HepG2 (cell line): ENCODE results near the gene KCNAB1. TPM values are rescaled to one million over a fixed set of nuclear protein-coding genes. Genes with fewer than 3 reads are reported as not detected.

Experiments
- ATAC-seq: fragments of 200-7000 bp; cut with Tn5 transposase; 3 replicates; pipeline ENCODE4 v1.9.1; 2020; ENCODE audit warnings: mild to moderate bottlenecking, moderate library complexity
- BruUV-seq: library from RNA; stranded (reverse); fragments of 400-500 nt; replicated peaks from 2 replicates; lab custom pipeline; 2021; lab: Mats Ljungman, UMichigan
- CTCF ChIA-PET: fragments of 300-600 bp; formaldehyde crosslinking; extraction: SDS; loops from one replicate; lab custom pipeline; 2021; ENCODE audit warnings: low total read pairs, inconsistent platforms, low intra/inter-chr PET ratio; lab: Yijun Ruan, JAX
- POLR2A ChIA-PET: fragments of 350-600 bp; sonication (Branson Sonifier 250); formaldehyde crosslinking; loops from one replicate; lab custom pipeline; 2020; ENCODE audit warnings: antibody characterized with exemption, inconsistent platforms; lab: Yijun Ruan, JAX
- DNase-seq: peaks from one replicate; pipeline ENCODE4 v3.0.0-alpha.2; 2015; ENCODE audit warnings: low spot score
- FAIRE-seq: peaks from 3 replicates; lab custom pipeline; 2011; peaks lifted over from hg19 to GRCh38; lab: Jason Lieb, UNC
- H2AFZ ChIP-seq: one replicate; pipeline ENCODE4 v1.6.1; 2011; ENCODE audit warnings: low read length, inconsistent platforms
- H3K27ac ChIP-seq: fragments of 300-600 bp; 3 replicates; pipeline ENCODE4 v1.8.0; 2011; ENCODE audit warnings: mixed run types, mild to moderate bottlenecking, mixed read lengths, low read length, inconsistent platforms; ENCODE audit not compliant: insufficient read depth; ENCODE audit errors: extremely low read length
- H3K27me3 ChIP-seq, 2 experiments: fragments of 200-600 bp in 1 of 2; 2 replicates in 1 of 2; 3 replicates in 1 of 2; pipeline versions ENCODE4 v1.6.0 to v1.8.0; 2011; ENCODE audit warnings: low read length in 2 of 2, mild to moderate bottlenecking in 2 of 2, moderate library complexity in 2 of 2, inconsistent platforms in 1 of 2; ENCODE audit not compliant: insufficient read depth in 2 of 2, control insufficient read depth in 1 of 2
- H3K36me3 ChIP-seq, 2 experiments: fragments of 200-600 bp in 1 of 2; replicated peaks in 1 of 2; 2 replicates in 1 of 2; 3 replicates in 1 of 2; pipeline versions ENCODE4 v1.5.1 to v1.8.0; 2011; ENCODE audit warnings: low read length in 2 of 2, inconsistent platforms in 1 of 2; ENCODE audit not compliant: insufficient read depth in 2 of 2, control insufficient read depth in 1 of 2
- H3K4me1 ChIP-seq: 2 replicates; pipeline ENCODE4 v1.5.1; 2012; ENCODE audit warnings: low read length, inconsistent platforms; ENCODE audit not compliant: insufficient read depth
- H3K4me2 ChIP-seq: 2 replicates; pipeline ENCODE4 v1.6.0; 2011; ENCODE audit warnings: low read depth, low read length, inconsistent platforms
- H3K4me3 ChIP-seq, 3 experiments: fragments of 200-600 bp in 1 of 3; sonication (generic), shearing (Covaris generic) in 1 of 3; replicated peaks in 1 of 3; 2 replicates each; pipeline ENCODE4 v1.5.1; 2011 to 2016; ENCODE audit warnings: low read length in 3 of 3, inconsistent platforms in 2 of 3, low read depth in 2 of 3, mild to moderate bottlenecking in 2 of 3, control low read depth in 1 of 3, mixed read lengths in 1 of 3; ENCODE audit not compliant: insufficient read depth in 1 of 3
- H3K79me2 ChIP-seq: one replicate; pipeline ENCODE4 v1.6.1; 2011; ENCODE audit warnings: low read length, inconsistent platforms; ENCODE audit not compliant: insufficient read depth
- H3K9ac ChIP-seq: 2 replicates; pipeline ENCODE4 v1.6.0; 2011; ENCODE audit warnings: mild to moderate bottlenecking, low read depth, low read length, inconsistent platforms; ENCODE audit not compliant: insufficient read depth
- H3K9me3 ChIP-seq: 2 replicates; pipeline ENCODE4 v1.5.1; 2012; ENCODE audit warnings: mild to moderate bottlenecking, low read length
- H4K20me1 ChIP-seq: 2 replicates; pipeline ENCODE4 v1.6.0; 2011; ENCODE audit warnings: inconsistent platforms, mild to moderate bottlenecking, low read length, moderate library complexity; ENCODE audit not compliant: insufficient read depth
- MTA1 ChIP-seq: sonication (generic); formaldehyde crosslinking; IDR thresholded peaks from 2 replicates; pipeline ENCODE4 v1.4.0; 2020; ENCODE audit warnings: missing genetic modification reagents, mild to moderate bottlenecking, borderline replicate concordance
- NFE2L1 ChIP-seq: sonication (generic); formaldehyde crosslinking; IDR thresholded peaks from 2 replicates; pipeline ENCODE4 v1.4.0; 2020; ENCODE audit warnings: missing genetic modification reagents, mild to moderate bottlenecking, borderline replicate concordance
- PATZ1 ChIP-seq: sonication (generic); formaldehyde crosslinking; IDR thresholded peaks from 2 replicates; pipeline ENCODE4 v1.4.0; 2020; ENCODE audit warnings: missing genetic modification reagents
- ZBTB1 ChIP-seq: sonication (generic); formaldehyde crosslinking; IDR thresholded peaks from 2 replicates; pipeline ENCODE4 v1.4.0; 2020; ENCODE audit warnings: missing genetic modification reagents, borderline replicate concordance
- WGBS: methylation state at CpG from one replicate; pipeline ENCODE4 v1.1.6; 2017; ENCODE audit warnings: low lambda C conversion rate; 5-methylcytosine and 5-hydroxymethylcytosine counted together
- in situ Hi-C: cut with HindIII; loops from 2 replicates; pipeline ENCODE4 v1.10.0; 2017; ENCODE audit warnings: low pct_unique_long_range_greater_than_20kb; ENCODE audit not compliant: extremely low pct_ligation_motif_present
- intact Hi-C: fragments of 100-400 bp; cut with micrococcal nuclease; formaldehyde crosslinking; loops from one replicate; pipeline ENCODE4 v1.10.0; 2022; ENCODE audit not compliant: unreplicated experiment
- polyA plus RNA-seq, 8 experiments: library from polyadenylated mRNA; depleted of rRNA in 3 of 8; stranded (reverse) in 7 of 8; unstranded in 1 of 8; fragments of >200 nt; fragmentation: Illumina TruSeq in 4 of 8; extraction: Trizol in 4 of 8; gene quantifications; 2 replicates each; pipeline versions ENCODE4 v1.2.1 to v1.2.3, GENCODE V29; 2011 to 2016; ENCODE audit warnings: low read depth in 4 of 8, missing spikeins in 1 of 8, mixed read lengths in 1 of 8; ENCODE audit not compliant: insufficient read depth in 1 of 8
- total RNA-seq, 5 experiments: library from RNA; depleted of rRNA; stranded (reverse); fragments of >200 nt; fragmentation: Illumina TruSeq; extraction: Trizol; gene quantifications; 2 replicates each; pipeline ENCODE4 v1.2.3, GENCODE V29; 2016; ENCODE audit warnings: low read depth in 1 of 5
- TF ChIP-seq, protein P1 (sequence below): sonication (generic); formaldehyde crosslinking; IDR thresholded peaks from 2 replicates; pipeline ENCODE4 v1.5.0; 2020; ENCODE audit warnings: mild to moderate bottlenecking, missing genetic modification reagents

Gene KCNAB1
- total and polyA plus RNA-seq, 2 of the 13 experiments (the other 11 are each of a cell fraction or from before 2014, with no cell fraction given) = not detected

DNA sequence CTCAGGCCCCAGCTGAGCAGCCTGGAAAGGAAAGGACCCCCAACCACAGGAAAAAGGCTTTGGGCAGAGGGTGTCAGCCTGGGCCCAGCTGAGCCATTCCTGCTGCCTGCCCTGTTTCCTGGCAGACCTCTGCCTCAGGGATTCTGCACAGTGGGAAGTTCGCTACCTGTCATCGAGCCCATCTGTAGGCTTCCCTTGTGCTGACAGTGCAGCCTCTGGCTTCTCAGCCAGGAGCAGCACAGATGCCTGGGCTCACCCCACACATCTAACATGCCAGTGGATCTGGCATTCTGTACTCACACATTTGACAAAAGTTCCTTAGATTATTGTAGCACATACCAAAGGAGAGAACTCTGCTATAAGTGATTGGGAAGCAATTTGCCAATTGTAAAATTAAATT, 232.3 kb downstream of the KCNAB1 start:
- Histone ChIP-seq H3K9ac (no peak overlapping the region), H3K4me2 (no peak overlapping the region), H3K79me2 (no peaks in the 10 kb centered on the region), H4K20me1 (no peaks in the 10 kb centered on the region), H3K9me3 (no peaks in the 10 kb centered on the region), H3K27me3 (peaks cover 0 to 11% of the 10 kb centered on the region in 2 experiments; a peak in 1 of 5 replicates), H3K4me3 (no peak overlapping the region), H2AFZ (no peak overlapping the region), H3K27ac (no peak overlapping the region), H3K36me3 (no peaks in the 10 kb centered on the region), H3K4me1 (no peaks in the 10 kb centered on the region)
- intact Hi-C loops (no loop called here), in situ Hi-C loops (no loop called here)
- CTCF ChIA-PET = no interaction called here
- BruUV-seq = no TSS peak
- POLR2A ChIA-PET = no interaction called here
- no peak for ATAC-seq
- TF ChIP-seq ZBTB1 (CRISPR knock-in tag) = no peak
- TF ChIP-seq PATZ1 (CRISPR knock-in tag) = no peak
- no peak for TF ChIP-seq NFE2L1 (CRISPR knock-in tag)
- TF ChIP-seq, protein P1, sequence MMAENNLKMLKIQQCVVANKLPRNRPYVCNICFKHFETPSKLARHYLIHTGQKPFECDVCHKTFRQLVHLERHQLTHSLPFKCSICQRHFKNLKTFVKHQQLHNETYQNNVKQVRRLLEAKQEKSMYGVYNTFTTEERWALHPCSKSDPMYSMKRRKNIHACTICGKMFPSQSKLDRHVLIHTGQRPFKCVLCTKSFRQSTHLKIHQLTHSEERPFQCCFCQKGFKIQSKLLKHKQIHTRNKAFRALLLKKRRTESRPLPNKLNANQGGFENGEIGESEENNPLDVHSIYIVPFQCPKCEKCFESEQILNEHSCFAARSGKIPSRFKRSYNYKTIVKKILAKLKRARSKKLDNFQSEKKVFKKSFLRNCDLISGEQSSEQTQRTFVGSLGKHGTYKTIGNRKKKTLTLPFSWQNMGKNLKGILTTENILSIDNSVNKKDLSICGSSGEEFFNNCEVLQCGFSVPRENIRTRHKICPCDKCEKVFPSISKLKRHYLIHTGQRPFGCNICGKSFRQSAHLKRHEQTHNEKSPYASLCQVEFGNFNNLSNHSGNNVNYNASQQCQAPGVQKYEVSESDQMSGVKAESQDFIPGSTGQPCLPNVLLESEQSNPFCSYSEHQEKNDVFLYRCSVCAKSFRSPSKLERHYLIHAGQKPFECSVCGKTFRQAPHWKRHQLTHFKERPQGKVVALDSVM (CRISPR knock-in tag) = no peak
- no peak for TF ChIP-seq MTA1 (CRISPR knock-in tag)
- WGBS = 0% methylated on average over 1 of the region's 2 CpGs
- no peak for DNase-seq
- FAIRE-seq = no peak
